SJSA1 (cell line): ENCODE measurements around the gene KLHL21. TPM values are rescaled to one million over a fixed set of nuclear protein-coding genes. Genes with fewer than 3 reads are reported as not detected.

Experiments
- DNase-seq, 2 experiments: peaks; one replicate each; pipeline ENCODE4 v3.0.0-alpha.2; 2015 to 2020; ENCODE audit warnings: low spot score in 2 of 2, low read depth in 1 of 2
- H3K27ac ChIP-seq: fragments of 250-450 bp; sonication (Bioruptor Pico); 2 replicates; pipeline ENCODE4 v1.5.1; 2020; ENCODE audit warnings: mild to moderate bottlenecking, moderate library complexity
- H3K27me3 ChIP-seq: fragments of 250-450 bp; sonication (Bioruptor Pico); replicated peaks from 2 replicates; pipeline ENCODE4 v1.5.1; 2020; ENCODE audit warnings: mild to moderate bottlenecking, moderate library complexity
- H3K36me3 ChIP-seq: fragments of 250-450 bp; sonication (Bioruptor Pico); 2 replicates; pipeline ENCODE4 v1.5.1; 2020; ENCODE audit warnings: mild to moderate bottlenecking
- H3K4me1 ChIP-seq: fragments of 250-450 bp; sonication (Bioruptor Pico); replicated peaks from 2 replicates; pipeline ENCODE4 v1.6.1; 2021; ENCODE audit warnings: mild to moderate bottlenecking
- H3K4me3 ChIP-seq: fragments of 250-450 bp; sonication (Bioruptor Pico); 2 replicates; pipeline ENCODE4 v1.5.1; 2020; ENCODE audit warnings: mild to moderate bottlenecking
- H3K9me3 ChIP-seq: fragments of 250-450 bp; sonication (Bioruptor Pico); replicated peaks from 2 replicates; pipeline ENCODE4 v1.5.1; 2020; ENCODE audit warnings: mild to moderate bottlenecking
- total RNA-seq: library from RNA; depleted of rRNA; stranded (reverse); fragments of >200 nt; shearing (Covaris generic); gene quantifications from 2 replicates; pipeline ENCODE4 v1.2.3, GENCODE V29; 2014

KLHL21 gene
- total RNA-seq, 1 experiment from 2014 or later, result 19.9 TPM

DNA sequence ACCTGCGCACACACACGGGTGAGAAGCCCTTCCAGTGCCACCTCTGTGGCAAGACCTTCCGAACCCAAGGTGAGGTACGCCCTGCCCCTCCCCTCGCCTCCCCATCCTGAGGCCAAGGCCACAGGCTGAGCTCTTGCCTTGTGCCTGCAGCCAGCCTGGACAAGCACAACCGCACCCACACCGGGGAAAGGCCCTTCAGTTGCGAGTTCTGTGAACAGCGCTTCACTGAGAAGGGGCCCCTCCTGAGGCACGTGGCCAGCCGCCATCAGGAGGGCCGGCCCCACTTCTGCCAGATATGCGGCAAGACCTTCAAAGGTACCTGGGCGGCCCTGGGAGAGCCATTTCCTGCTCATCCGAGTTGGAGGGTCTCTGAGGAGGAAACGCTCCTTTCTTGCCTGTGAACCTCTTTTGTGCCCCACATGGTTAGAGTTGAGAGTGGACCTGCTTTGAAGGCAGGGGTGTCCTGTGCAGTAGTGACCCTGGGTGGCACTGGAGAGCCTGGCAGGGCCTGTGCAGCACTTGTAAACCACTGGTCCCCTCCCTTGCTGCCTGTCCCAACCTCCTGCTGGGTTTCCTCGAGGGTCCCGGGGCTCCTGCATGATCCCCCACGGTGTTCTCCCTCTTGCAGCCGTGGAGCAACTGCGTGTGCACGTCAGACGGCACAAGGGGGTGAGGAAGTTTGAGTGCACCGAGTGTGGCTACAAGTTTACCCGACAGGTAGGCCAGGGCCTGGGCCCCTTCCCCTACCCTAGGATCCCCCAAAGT, 14.4 kb downstream of the KLHL21 start:
- Histone ChIP-seq H3K36me3 (peaks cover 71% of the 10 kb centered on the region), H3K4me1 (no peaks in the 10 kb centered on the region), H3K27ac (no peak overlapping the region), H3K27me3 (no peaks in the 10 kb centered on the region), H3K4me3 (no peak overlapping the region), H3K9me3 (no peaks in the 10 kb centered on the region)
- DNase-seq, result no peak

DNA sequence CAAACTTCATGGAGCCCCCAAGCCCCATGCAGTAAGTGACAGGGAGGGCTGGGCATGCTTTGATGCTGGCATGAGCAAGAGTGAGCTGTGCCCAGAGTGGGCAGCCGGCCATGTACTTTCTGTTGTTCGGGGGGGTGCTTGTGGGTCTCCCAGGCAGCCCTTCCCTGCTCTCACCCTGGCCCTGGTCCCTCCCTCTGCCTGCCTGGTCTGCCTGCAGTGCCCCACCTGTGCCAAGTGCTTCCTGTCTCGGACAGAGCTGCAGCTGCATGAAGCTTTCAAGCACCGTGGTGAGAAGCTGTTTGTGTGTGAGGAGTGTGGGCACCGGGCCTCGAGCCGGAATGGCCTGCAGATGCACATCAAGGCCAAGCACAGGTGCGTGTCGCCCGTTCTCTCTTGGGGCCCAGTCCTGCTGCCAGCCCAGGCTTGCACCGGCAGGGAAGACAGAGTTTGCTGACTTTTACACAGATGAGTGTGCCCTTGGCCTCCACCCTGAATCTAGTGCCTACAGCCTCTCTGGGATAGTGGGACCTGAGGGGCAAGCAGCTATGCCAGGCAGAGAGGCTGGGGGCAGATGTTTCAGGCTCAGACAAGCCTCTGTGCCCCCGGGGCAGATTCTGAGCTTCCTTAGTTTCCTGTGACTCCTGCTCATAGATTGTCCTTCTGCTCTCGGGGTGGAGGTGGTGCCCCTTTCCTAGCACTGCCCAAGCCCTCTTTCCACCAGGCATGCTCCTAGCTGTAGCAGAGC, 15.2 kb downstream of the KLHL21 start:
- H3K36me3 ChIP-seq, result peaks cover 62% of the 10 kb centered on the region
- H3K9me3 ChIP-seq, result no peaks in the 10 kb centered on the region
- H3K4me1 ChIP-seq, result no peaks in the 10 kb centered on the region
- H3K4me3 ChIP-seq, result no peak overlapping the region
- H3K27me3 ChIP-seq, result no peaks in the 10 kb centered on the region
- DNase-seq, result no peak
- H3K27ac ChIP-seq, result no peak overlapping the region

DNA sequence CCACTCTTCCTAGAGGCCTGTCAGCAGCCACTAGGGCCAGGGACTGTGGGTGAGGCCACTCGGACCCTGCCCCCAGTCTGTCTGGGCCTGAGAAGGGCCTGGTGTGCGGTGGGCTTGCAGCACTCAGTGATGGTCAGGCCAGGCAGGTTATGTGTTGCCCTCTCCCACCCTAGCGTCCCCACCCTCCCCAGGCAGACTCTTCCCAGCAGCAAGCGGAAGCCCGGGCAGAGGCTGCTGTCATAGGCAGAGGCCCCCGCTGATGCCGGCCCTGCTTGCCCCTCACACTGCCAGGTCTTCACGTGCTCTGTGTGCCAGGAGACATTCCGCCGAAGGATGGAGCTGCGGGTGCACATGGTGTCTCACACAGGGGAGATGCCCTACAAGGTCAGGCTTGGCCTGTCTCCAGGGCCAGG, 16.3 kb downstream of the KLHL21 start:
- H3K36me3 ChIP-seq, result peaks cover 60% of the 10 kb centered on the region
- H3K9me3 ChIP-seq, result no peaks in the 10 kb centered on the region
- peaks cover 7% of the 10 kb centered on the region; the same call in 1 of the 2 replicates for H3K4me1 ChIP-seq
- no peaks in the 10 kb centered on the region for H3K27me3 ChIP-seq
- DNase-seq, result no peak
- H3K27ac ChIP-seq, result no peak overlapping the region
- H3K4me3 ChIP-seq, result no peak overlapping the region

DNA sequence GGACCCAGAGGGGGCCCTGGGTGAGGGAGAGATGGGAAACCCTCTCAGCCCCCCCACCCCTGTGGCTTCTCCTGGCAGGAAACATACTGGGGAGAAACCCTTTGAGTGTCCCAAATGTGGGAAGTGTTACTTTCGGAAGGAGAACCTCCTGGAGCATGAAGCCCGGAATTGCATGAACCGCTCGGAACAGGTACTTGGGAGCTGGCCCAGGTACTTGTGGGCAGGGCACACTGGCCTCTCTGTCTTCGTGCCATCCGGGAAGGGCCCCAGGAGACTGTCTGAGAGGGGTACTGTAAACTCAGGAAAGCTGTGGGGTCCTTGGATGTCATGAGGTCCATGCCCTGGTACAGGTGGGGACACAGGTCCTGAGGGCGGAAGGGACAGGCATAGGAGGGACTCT, 16.8 kb downstream of the KLHL21 start:
- no peaks in the 10 kb centered on the region for H3K9me3 ChIP-seq
- no peaks in the 10 kb centered on the region for H3K27me3 ChIP-seq
- peaks cover 55% of the 10 kb centered on the region for H3K36me3 ChIP-seq
- peaks cover 11% of the 10 kb centered on the region for H3K4me1 ChIP-seq
- DNase-seq, result no peak
- no peak overlapping the region for H3K27ac ChIP-seq
- H3K4me3 ChIP-seq, result no peak overlapping the region

DNA sequence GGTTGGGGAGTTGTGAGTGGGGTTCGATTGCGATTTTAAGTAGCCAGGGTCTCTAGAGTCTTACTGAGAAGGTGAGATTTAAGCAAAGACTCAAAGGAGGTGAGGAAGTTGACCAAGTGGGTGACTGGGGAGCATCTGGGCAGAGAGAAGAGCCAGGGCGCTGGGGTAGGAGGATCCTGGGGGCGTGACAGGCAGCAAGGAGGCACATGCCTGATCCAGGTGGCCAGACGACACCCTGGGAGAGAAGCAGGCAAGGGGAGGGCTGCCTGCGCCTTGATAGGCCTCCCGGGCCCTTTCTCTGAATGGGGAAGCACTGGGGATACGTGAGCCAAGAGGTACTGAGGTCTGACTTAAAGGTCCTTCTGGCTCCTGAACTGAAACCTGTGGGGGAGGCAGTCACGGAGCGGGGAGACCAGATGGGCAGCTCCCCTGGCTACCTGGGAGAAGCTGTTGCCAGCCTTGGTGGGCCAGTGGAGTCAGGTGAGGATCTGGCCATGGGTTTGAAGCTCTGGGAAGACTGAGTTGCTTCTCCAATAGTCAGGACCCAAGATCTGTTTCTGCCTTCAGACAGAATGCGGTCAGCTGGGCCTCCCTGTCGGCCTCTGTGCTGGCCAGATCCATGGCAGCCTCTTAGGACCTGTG, 17.5 kb downstream of the KLHL21 start:
- H3K36me3 ChIP-seq, result peaks cover 48% of the 10 kb centered on the region
- no peak overlapping the region for H3K4me3 ChIP-seq
- no peak overlapping the region for H3K27ac ChIP-seq
- H3K27me3 ChIP-seq, result no peaks in the 10 kb centered on the region
- H3K4me1 ChIP-seq, result peaks cover 16% of the 10 kb centered on the region
- DNase-seq, result no peak
- H3K9me3 ChIP-seq, result no peaks in the 10 kb centered on the region

DNA sequence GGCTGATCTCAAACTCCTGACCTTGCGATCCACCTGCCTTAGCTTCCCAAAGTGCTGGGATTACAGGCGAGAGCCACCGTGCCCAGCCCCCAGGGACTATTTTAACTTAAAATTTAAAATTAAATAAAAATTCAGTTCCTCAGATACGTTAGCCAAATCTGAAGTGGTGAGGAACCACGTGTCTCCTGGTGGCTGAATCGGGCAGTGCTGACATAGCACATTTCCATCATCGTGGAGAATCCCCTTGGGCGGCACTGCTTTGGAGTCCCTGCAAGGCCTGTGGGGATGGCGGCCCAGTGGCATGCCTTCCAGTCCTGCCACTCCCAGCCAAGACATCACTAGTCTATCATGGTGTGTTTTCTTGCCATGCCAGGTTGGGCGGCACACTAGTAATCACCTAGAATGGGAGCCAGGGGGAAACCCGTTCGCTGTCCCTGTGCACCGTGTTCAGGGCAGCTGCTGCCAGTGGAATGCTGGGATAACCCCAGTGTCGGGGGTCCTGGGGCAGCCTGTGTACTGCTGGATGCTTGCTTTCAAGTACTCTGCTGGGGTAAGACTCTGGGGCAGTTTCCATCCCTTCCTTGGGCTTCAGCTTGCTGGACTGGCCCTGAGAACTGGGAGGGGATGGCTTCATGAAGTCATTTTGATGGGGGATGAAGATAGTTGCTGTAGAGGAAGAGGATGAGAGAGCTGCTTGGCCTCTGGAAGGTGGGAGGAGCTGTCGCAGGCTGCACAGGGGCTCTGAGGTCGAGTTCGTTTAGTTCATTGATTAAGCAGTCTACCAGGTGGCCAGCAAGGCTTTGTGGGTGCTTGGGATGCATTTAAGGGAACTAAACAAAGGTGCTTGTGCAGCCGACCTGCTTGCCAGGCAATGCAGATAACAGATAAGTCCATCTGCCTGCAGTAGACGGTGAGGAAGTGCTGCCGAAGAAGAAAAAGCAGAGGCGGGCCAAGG, 18.3 kb downstream of the KLHL21 start:
- H3K27me3 ChIP-seq, result no peaks in the 10 kb centered on the region

DNA sequence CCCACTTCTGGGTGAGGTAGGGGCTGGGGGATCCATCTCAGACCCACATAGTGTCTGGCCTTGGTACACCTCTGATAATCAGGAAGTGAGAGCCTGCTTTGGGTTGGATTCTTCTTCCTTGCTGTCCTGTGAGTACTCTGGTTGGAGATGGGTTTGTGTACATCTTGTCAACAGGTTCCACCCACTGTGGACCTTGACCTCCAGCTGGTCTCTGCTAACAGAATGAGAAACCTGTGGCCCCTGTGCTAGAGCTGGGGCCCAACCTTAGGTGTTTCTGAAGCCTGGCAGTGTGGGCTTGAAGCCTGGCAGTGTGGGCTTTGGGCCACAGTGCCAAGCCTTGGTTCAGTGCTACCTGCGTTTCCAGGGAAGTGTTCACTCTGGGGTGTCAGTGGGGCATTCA, 20.3 kb downstream of the KLHL21 start:
- H3K36me3 ChIP-seq, result peaks cover 22% of the 10 kb centered on the region
- H3K27me3 ChIP-seq, result no peaks in the 10 kb centered on the region
- no peak for DNase-seq
- no peak overlapping the region for H3K4me3 ChIP-seq
- H3K27ac ChIP-seq, result no peak overlapping the region
- H3K4me1 ChIP-seq, result peaks cover 22% of the 10 kb centered on the region
- no peaks in the 10 kb centered on the region for H3K9me3 ChIP-seq

More for the DNA sequence above, 18.3 kb downstream of the KLHL21 start:
- H3K27ac ChIP-seq, result no peak overlapping the region
- peaks cover 43% of the 10 kb centered on the region for H3K36me3 ChIP-seq
- no peak overlapping the region for H3K4me3 ChIP-seq
- no peaks in the 10 kb centered on the region for H3K9me3 ChIP-seq
- H3K4me1 ChIP-seq, result peaks cover 18% of the 10 kb centered on the region
- no peak for DNase-seq

DNA sequence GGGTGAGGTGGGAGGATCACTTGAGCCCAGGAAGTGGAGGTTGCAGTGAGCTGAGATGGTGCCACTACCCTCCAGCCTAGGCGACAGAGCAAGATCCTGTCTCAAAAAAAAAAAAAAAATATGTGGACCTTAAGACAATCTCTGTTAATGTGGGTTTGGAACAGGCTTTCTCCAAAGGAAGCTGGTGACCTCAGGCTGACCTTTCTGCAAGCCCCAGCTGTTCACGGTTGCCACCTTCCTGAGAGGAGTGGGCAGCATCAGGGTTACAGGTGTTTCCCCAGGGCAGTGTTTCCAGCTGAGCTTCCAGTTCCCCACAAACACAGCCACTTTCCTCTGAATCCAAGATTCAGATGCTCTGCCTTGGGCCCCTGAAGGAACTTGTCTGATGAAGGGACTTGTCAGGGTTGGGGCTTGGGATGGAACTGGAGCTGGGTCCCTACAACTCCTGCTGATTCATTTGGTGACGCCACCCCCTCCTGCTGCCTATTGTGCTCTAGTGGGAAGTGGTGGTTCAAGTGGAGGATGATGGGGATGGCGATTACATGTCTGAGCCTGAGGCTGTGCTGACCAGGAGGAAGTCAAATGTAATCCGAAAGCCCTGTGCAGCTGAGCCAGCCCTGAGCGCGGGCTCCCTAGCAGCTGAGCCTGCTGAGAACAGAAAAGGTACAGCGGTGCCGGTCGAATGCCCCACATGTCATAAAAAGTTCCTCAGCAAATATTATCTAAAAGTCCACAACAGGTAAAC, 20.9 kb downstream of the KLHL21 start:
- H3K9me3 ChIP-seq, result no peaks in the 10 kb centered on the region
- H3K27ac ChIP-seq, result no peak overlapping the region
- no peak overlapping the region for H3K4me3 ChIP-seq
- H3K36me3 ChIP-seq, result peaks cover 16% of the 10 kb centered on the region
- peaks cover 22% of the 10 kb centered on the region for H3K4me1 ChIP-seq
- no peak for DNase-seq
- H3K27me3 ChIP-seq, result no peaks in the 10 kb centered on the region

DNA sequence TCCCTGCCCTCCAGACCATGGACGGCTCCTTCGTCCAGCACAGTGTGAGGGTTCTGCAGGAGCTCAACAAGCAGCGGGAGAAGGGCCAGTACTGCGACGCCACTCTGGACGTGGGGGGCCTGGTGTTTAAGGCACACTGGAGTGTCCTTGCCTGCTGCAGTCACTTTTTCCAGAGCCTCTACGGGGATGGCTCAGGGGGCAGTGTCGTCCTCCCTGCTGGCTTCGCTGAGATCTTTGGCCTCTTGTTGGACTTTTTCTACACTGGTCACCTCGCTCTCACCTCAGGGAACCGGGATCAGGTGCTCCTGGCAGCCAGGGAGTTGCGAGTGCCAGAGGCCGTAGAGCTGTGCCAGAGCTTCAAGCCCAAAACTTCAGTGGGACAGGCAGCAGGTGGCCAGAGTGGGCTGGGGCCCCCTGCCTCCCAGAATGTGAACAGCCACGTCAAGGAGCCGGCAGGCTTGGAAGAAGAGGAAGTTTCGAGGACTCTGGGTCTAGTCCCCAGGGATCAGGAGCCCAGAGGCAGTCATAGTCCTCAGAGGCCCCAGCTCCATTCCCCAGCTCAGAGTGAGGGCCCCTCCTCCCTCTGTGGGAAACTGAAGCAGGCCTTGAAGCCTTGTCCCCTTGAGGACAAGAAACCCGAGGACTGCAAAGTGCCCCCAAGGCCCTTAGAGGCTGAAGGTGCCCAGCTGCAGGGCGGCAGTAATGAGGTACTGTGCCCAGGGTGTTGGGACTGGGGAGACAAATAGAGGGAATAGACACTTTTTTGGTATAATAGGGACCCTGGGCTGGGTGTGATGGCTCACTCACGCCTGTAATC, 21.9 kb downstream of the KLHL21 start:
- Histone ChIP-seq H3K27me3 (no peaks in the 10 kb centered on the region), H3K9me3 (no peaks in the 10 kb centered on the region), H3K4me3 (peak overlapping the region; percentile 70), H3K27ac (no peak overlapping the region), H3K4me1 (peaks cover 22% of the 10 kb centered on the region), H3K36me3 (peaks cover 15% of the 10 kb centered on the region)
- DNase-seq, result no peak

DNA sequence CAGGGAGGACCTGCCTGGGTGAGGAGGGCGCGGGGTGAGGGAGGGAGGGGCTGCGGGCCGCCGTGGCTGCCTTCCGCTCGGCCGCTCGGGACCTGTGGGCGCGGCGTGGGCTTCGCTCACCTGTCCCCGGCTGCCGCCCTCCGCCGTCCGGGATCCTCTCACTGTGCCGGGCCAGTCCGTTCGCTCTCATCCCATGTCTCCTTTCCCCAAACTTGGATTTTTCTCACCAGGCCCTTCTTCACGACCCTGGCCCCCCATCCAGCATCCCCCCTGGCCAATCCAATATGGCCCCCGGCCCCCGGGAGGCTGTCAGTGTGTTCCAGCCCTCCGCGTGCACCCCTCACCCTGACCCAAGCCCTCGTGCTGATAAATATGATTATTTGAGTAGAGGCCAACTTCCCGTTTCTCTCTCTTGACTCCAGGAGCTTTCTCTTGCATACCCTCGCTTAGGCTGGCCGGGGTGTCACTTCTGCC, 22.5 kb downstream of the KLHL21 start:
- Histone ChIP-seq H3K27me3 (no peaks in the 10 kb centered on the region), H3K27ac (peak overlapping the region; percentile 6; the same call in 1 of the 2 replicates)
- DNase-seq, result peak in 1 of 2 experiments; percentile 20

DNA sequence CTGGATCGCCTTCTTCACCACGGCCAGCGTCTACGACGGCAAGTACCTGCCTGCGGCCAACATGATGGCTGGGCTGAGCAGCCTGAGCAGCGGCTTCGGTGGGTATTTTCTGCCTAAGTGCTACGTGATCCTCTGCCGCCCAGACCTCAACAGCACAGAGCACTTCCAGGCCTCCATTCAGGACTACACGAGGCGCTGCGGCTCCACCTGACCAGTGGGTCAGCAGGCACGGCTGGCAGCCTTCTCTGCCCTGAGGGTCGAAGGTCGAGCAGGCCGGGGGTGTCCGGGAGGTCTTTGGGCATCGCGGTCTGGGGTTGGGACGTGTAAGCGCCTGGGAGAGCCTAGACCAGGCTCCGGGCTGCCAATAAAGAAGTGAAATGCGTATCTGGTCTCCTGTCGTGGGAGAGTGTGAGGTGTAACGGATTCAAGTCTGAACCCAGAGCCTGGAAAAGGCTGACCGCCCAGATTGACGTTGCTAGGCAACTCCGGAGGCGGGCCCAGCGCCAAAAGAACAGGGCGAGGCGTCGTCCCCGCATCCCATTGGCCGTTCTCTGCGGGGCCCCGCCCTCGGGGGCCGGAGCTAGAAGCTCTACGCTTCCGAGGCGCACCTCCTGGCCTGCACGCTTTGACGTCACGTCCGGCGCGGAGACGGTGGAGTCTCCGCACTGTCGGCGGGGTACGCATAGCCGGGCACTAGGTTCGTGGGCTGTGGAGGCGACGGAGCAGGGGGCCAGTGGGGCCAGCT, 23.1 kb downstream of the KLHL21 start, which contains the start of gene ZBTB48:
Gene ZBTB48, plus strand, starts transcription at position 621 of the 745 bp plus-strand sequence. CDS start 616 bp downstream, outside the sequence.
- peak within 1 kb of the TSS; percentile 52 for H3K27ac ChIP-seq
- peak; percentile 91 to 99 for DNase-seq
- H3K36me3 ChIP-seq, result peaks cover 15% of the 10 kb centered on the region
- peaks cover 22% of the 10 kb centered on the region for H3K4me1 ChIP-seq
- H3K9me3 ChIP-seq, result no peaks in the 10 kb centered on the region
- peak within 1 kb of the TSS; percentile 70 for H3K4me3 ChIP-seq
- no peaks in the 10 kb centered on the region for H3K27me3 ChIP-seq

More for the DNA sequence above, 22.5 kb downstream of the KLHL21 start:
- Histone ChIP-seq H3K9me3 (no peaks in the 10 kb centered on the region), H3K4me3 (peak overlapping the region; percentile 70), H3K4me1 (peaks cover 22% of the 10 kb centered on the region), H3K36me3 (peaks cover 15% of the 10 kb centered on the region)
